A549 (cell line): Measurements from ENCODE around the gene KNDC1. TPM values are rescaled to one million over a fixed set of nuclear protein-coding genes. Genes with fewer than 3 reads are reported as not detected.

Experiments used
- ATAC-seq, 2 experiments: fragments of 200-7000 bp in 1 of 2; fragments of >200 bp in 1 of 2; cut with Nextera tagmentation in 1 of 2; cut with Tn5 transposase in 1 of 2; 3 replicates each; pipeline versions ENCODE4 v1.8.0 to v1.9.1; 2018 to 2020; ENCODE audit warnings: mild to moderate bottlenecking in 1 of 2, moderate library complexity in 1 of 2
- CTCF ChIA-PET: fragments of 300-600 bp; sonication (Branson Sonifier 250); formaldehyde crosslinking; extraction: SDS; loops from one replicate; lab custom pipeline; 2021; ENCODE audit warnings: antibody characterized with exemption, inconsistent platforms; lab: Yijun Ruan, JAX
- POLR2A ChIA-PET: fragments of 350-600 bp; formaldehyde crosslinking; extraction: SDS; loops from one replicate; lab custom pipeline; 2021; ENCODE audit warnings: antibody characterized with exemption, inconsistent platforms; lab: Yijun Ruan, JAX
- DNase-seq, 2 experiments: peaks; one replicate each; pipeline versions ENCODE4 v3.0.0 to v3.0.0-alpha.2; 2011 to 2016; ENCODE audit warnings: low read depth in 1 of 2, low spot score in 1 of 2
- FAIRE-seq: peaks from 2 replicates; lab custom pipeline; 2011; peaks lifted over from hg19 to GRCh38; lab: Jason Lieb, UNC
- H3K27ac ChIP-seq, 2 experiments: fragments of >200 bp; sonication (Bioruptor Twin); formaldehyde crosslinking; 3 replicates each; pipeline ENCODE4 v1.5.1; 2016 to 2017
- H3K4me1 ChIP-seq: fragments of >200 bp; sonication (Bioruptor Twin); formaldehyde crosslinking; 3 replicates; pipeline ENCODE4 v1.6.1; 2016
- H3K4me2 ChIP-seq: fragments of >200 bp; sonication (Bioruptor Twin); formaldehyde crosslinking; 3 replicates; pipeline ENCODE4 v1.6.1; 2016
- H3K4me3 ChIP-seq: fragments of >200 bp; sonication (Bioruptor Twin); formaldehyde crosslinking; 3 replicates; pipeline ENCODE4 v1.5.1; 2016
- H3K9me3 ChIP-seq: fragments of >200 bp; sonication (Bioruptor Twin); formaldehyde crosslinking; 3 replicates; pipeline ENCODE4 v1.6.1; 2016
- CBX2 ChIP-seq: fragments of 200-600 bp; sonication (generic); IDR thresholded peaks from 2 replicates; pipeline ENCODE4 v1.6.1; 2016; ENCODE audit warnings: low read depth, mild to moderate bottlenecking, borderline replicate concordance
- CEBPB ChIP-seq, 2 experiments: fragments of >200 bp in 1 of 2; sonication (Bioruptor Twin) in 1 of 2; formaldehyde crosslinking in 1 of 2; IDR thresholded peaks; 2 replicates each; pipeline ENCODE4 v1.6.1; 2012 to 2016
- EHMT2 ChIP-seq: fragments of 200-600 bp; sonication (generic); IDR thresholded peaks from 2 replicates; pipeline ENCODE4 v1.6.1; 2016; ENCODE audit warnings: antibody characterized with exemption, low read depth, mild to moderate bottlenecking, moderate library complexity
- JUNB ChIP-seq: fragments of >200 bp; sonication (Bioruptor Twin); formaldehyde crosslinking; IDR thresholded peaks from 2 replicates; pipeline ENCODE4 v1.6.1; 2016
- MAFK ChIP-seq: fragments of 450-650 bp; IDR thresholded peaks from 2 replicates; pipeline ENCODE4 v1.6.1; 2014; ENCODE audit not compliant: partially characterized antibody
- MYC ChIP-seq: IDR thresholded peaks from 2 replicates; pipeline ENCODE4 v1.6.1; 2012; ENCODE audit warnings: mild to moderate bottlenecking, inconsistent platforms, low read length, improper control_type of control experiment, borderline replicate concordance
- ZC3H11A ChIP-seq: fragments of 450-650 bp; IDR thresholded peaks from 2 replicates; pipeline ENCODE4 v1.6.1; 2014; ENCODE audit warnings: antibody characterized with exemption, mild to moderate bottlenecking
- ZFP36 ChIP-seq: fragments of 450-650 bp; IDR thresholded peaks from 2 replicates; pipeline ENCODE4 v1.6.1; 2014; ENCODE audit warnings: borderline replicate concordance; ENCODE audit not compliant: partially characterized antibody
- ZNF302 ChIP-seq: fragments of 250-450 bp; sonication (Bioruptor Pico); IDR thresholded peaks from 2 replicates; pipeline ENCODE4 v1.9.0; 2021; ENCODE audit warnings: inconsistent platforms, mild to moderate bottlenecking, moderate library complexity
- WGBS: methylation state at CpG from one replicate; pipeline ENCODE4 v1.1.6; 2017; ENCODE audit errors: missing lambda C conversion rate; 5-methylcytosine and 5-hydroxymethylcytosine counted together
- polyA plus RNA-seq, 4 experiments: library from polyadenylated mRNA; depleted of rRNA in 3 of 4; stranded (reverse); fragments of >200 nt; fragmentation: RNase III in 1 of 4; extraction: RNeasy Plus Mini Kit Qiagen cat#74134 plus additional on column Dnase treatment in 1 of 4; gene quantifications; 2 replicates in 3 of 4; 3 replicates in 1 of 4; pipeline ENCODE4 v1.2.3, GENCODE V29; 2011 to 2017
- TF ChIP-seq, protein P1 (sequence below): fragments of 150-350 bp; IDR thresholded peaks from 2 replicates; pipeline ENCODE4 v1.6.1; 2014; ENCODE audit warnings: low read depth, mild to moderate bottlenecking, low read length
- TF ChIP-seq, protein P2 (sequence below): fragments of >200 bp; sonication (Bioruptor Twin); formaldehyde crosslinking; IDR thresholded peaks from 3 replicates; pipeline ENCODE4 v1.5.1; 2016
- TF ChIP-seq, protein P3 (sequence below): fragments of 200-600 bp; sonication (generic); IDR thresholded peaks from 2 replicates; pipeline ENCODE4 v1.6.1; 2016; ENCODE audit warnings: antibody characterized with exemption, mild to moderate bottlenecking, moderate library complexity

Gene KNDC1
- polyA plus RNA-seq, 2 of the 4 experiments (the other 2 are of a cell fraction): 0.56 to 0.63 TPM

DNA sequence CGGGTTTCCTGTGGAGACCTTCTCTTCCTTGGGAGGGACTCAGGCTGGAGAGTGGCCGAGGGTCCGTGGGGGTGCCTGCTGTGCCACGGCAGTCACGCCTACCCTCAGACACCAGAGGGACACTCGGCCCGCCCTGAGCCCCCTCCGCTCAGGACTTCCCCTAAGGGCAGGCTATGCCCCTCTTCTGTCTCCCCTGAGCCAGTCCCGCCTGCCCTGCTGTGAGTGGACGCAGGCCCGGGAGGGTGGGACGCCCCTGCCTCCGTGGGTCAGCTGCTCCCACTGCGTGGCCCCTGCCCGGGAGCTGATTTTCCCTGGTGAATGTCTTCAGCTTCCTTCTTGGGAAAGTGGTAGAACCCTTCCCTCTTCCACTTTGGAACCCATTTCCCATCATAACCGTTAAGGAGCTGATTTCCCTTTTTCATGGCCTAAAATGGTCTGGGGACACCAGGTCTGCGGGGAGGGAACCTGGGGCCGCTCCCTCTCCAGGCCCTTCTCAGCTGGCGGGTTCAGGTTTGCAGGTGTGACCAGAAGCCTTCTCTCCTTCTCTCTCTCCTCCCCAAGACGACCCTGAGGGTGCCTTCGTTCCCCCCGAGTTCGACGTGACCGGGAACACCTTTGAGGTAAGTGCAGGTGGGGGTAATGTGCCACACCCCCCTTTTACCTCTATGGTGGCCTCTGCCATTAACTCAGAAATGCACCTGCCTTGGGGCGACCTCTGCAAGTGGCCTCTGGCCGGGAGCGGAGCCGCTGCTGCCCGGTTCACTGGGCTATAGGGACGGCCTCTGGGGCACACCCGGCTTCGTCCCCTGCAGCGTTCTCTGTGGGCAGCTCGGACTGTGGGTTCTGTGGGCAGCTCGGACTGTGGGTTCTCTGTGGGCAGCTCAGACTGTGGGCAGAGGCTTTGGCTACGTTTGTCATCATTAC lies 7.9 kb downstream of the KNDC1 start:
- ATAC-seq (no peak), FAIRE-seq (no peak)
- WGBS: 80% methylated on average over 32 of the region's 37 CpGs

DNA sequence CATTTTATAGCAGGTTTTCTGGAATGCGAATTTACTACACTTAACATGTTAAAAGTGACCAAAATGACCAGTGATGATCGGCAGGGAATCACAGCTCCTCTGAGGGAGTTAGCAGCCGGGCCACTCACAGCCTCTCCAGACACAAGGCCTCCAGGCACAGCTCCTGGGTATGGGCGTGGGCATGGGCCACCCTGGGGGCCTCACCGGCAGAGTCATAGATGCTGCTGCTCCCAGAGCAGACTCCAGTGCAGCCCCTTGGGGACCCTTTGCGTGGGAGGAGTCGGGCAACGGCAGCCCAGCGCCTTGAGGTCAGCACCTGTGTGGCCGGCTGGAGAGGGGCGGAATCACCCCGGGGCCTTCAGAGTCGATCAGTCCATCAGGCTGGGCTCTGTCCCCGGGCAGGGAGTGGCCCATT lies 8.6 kb downstream of the KNDC1 start:
- ATAC-seq: no peak
- H3K4me1 ChIP-seq: no peaks in the 10 kb centered on the region
- WGBS: 71% methylated on average over 10 of the region's 14 CpGs
- POLR2A ChIA-PET: no interaction called here
- CTCF ChIA-PET: interaction anchor here (1.0 kb wide), 1 partner anchor 25 kb away, joined by 3 read pairs; no protein-coding TSS in a partner anchor
- no peaks in the 10 kb centered on the region for H3K9me3 ChIP-seq
- no peak overlapping the region for H3K4me2 ChIP-seq
- no peak for FAIRE-seq
- DNase-seq: no peak
- no peak overlapping the region for H3K27ac ChIP-seq
- no peak for TF ChIP-seq JUNB
- TF ChIP-seq, all 56 proteins: peak for 0
- H3K4me3 ChIP-seq: no peak overlapping the region

More for the DNA sequence above, 7.9 kb downstream of the KNDC1 start:
- TF ChIP-seq MYC: no peak
- no peak for TF ChIP-seq ZFP36
- TF ChIP-seq, protein P1, sequence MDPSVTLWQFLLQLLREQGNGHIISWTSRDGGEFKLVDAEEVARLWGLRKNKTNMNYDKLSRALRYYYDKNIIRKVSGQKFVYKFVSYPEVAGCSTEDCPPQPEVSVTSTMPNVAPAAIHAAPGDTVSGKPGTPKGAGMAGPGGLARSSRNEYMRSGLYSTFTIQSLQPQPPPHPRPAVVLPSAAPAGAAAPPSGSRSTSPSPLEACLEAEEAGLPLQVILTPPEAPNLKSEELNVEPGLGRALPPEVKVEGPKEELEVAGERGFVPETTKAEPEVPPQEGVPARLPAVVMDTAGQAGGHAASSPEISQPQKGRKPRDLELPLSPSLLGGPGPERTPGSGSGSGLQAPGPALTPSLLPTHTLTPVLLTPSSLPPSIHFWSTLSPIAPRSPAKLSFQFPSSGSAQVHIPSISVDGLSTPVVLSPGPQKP: no peak
- TF ChIP-seq, protein P2, sequence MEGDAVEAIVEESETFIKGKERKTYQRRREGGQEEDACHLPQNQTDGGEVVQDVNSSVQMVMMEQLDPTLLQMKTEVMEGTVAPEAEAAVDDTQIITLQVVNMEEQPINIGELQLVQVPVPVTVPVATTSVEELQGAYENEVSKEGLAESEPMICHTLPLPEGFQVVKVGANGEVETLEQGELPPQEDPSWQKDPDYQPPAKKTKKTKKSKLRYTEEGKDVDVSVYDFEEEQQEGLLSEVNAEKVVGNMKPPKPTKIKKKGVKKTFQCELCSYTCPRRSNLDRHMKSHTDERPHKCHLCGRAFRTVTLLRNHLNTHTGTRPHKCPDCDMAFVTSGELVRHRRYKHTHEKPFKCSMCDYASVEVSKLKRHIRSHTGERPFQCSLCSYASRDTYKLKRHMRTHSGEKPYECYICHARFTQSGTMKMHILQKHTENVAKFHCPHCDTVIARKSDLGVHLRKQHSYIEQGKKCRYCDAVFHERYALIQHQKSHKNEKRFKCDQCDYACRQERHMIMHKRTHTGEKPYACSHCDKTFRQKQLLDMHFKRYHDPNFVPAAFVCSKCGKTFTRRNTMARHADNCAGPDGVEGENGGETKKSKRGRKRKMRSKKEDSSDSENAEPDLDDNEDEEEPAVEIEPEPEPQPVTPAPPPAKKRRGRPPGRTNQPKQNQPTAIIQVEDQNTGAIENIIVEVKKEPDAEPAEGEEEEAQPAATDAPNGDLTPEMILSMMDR: no peak
- no peak for TF ChIP-seq CBX2
- no peak for TF ChIP-seq MAFK
- TF ChIP-seq, protein P3, sequence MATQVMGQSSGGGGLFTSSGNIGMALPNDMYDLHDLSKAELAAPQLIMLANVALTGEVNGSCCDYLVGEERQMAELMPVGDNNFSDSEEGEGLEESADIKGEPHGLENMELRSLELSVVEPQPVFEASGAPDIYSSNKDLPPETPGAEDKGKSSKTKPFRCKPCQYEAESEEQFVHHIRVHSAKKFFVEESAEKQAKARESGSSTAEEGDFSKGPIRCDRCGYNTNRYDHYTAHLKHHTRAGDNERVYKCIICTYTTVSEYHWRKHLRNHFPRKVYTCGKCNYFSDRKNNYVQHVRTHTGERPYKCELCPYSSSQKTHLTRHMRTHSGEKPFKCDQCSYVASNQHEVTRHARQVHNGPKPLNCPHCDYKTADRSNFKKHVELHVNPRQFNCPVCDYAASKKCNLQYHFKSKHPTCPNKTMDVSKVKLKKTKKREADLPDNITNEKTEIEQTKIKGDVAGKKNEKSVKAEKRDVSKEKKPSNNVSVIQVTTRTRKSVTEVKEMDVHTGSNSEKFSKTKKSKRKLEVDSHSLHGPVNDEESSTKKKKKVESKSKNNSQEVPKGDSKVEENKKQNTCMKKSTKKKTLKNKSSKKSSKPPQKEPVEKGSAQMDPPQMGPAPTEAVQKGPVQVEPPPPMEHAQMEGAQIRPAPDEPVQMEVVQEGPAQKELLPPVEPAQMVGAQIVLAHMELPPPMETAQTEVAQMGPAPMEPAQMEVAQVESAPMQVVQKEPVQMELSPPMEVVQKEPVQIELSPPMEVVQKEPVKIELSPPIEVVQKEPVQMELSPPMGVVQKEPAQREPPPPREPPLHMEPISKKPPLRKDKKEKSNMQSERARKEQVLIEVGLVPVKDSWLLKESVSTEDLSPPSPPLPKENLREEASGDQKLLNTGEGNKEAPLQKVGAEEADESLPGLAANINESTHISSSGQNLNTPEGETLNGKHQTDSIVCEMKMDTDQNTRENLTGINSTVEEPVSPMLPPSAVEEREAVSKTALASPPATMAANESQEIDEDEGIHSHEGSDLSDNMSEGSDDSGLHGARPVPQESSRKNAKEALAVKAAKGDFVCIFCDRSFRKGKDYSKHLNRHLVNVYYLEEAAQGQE: no peak
- no peak for TF ChIP-seq ZC3H11A
- TF ChIP-seq ZNF302 (CRISPR knock-in tag): no peak
- TF ChIP-seq EHMT2: no peak
- TF ChIP-seq CEBPB (IDR thresholded peaks at IDR 0.05): no peak
- POLR2A ChIA-PET: no interaction called here
- Histone ChIP-seq H3K4me3 (no peak overlapping the region), H3K4me2 (no peak overlapping the region), H3K27ac (no peak overlapping the region), H3K9me3 (no peaks in the 10 kb centered on the region), H3K4me1 (no peaks in the 10 kb centered on the region)
- CTCF ChIA-PET: interaction anchor here (1.0 kb wide), 1 partner anchor 24 kb away, joined by 3 read pairs; no protein-coding TSS in a partner anchor
- no peak for DNase-seq
